Measurements from ENCODE around the gene EMP1.

GRCh38 chr12:13203034-13203922 lies 6.8 kb downstream of the EMP1 start:
- no peak for TF ChIP-seq POLR2A (IDR thresholded peaks at IDR 0.05)
- TF ChIP-seq CTCF (IDR thresholded peaks at IDR 0.05): no peak

All from lower leg skin (tissue), 3 donors.